ENCODE results near the gene TENT4A.
A peak's percentile ranks its signal among the peaks of the same experiment; 100 is the strongest.

TENT4A gene

DNA sequence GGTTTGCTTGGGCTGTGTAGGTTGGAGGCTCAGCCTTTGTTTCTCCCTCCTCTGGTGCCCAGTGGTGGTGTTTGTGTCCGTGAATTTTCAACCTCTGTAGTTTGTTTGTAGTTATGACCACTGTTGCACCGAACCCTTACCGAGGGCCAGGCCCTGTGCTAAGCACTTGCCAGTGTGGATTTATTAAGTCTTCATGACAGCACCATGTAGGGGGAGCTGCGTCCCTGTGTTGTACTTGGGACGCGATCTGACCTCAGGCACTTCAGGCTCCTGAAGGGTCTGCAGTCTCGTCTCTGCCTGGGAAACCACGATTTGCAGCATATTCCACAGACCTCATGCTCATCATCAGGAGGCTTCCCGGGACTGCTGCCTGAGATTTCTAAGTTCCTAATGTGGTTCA, 12.8 kb downstream of the TENT4A start:
- Histone ChIP-seq H3K27me3 (ENCODE audit: insufficient read depth, low read length, poor library complexity) (no peaks in the 10 kb centered on the region), H2AFZ (ENCODE audit: low read depth, low read length) (no peak overlapping the region), H3K4me1 (ENCODE audit: insufficient read depth, low read length) (peaks cover 76% of the 10 kb centered on the region), H3K4me2 (ENCODE audit: insufficient read depth, low read length) (peak overlapping the region; percentile 16; the same call in 1 of the 2 replicates), H3K9ac (ENCODE audit: low read depth, low read length) (no peak overlapping the region), H3K36me3 (ENCODE audit: insufficient read depth, low read length) (peaks cover 80% of the 10 kb centered on the region), H3K27ac (ENCODE audit: low read length) (no peak overlapping the region), H3K79me2 (ENCODE audit: insufficient read depth, low read length) (peaks cover 100% of the 10 kb centered on the region), H3K4me3 (ENCODE audit: low read depth in 1 of 2, low read length in 2 of 2) (no peak overlapping the region), H3K9me3 (ENCODE audit: insufficient read depth, low read length, severe bottlenecking) (no peaks in the 10 kb centered on the region), H4K20me1 (ENCODE audit: insufficient read depth, low read length) (peaks cover 96% of the 10 kb centered on the region)
- ATAC-seq (ENCODE audit: insufficient read depth, low read depth) (no peak), DNase-seq (no peak)
- TF ChIP-seq, protein P1, sequence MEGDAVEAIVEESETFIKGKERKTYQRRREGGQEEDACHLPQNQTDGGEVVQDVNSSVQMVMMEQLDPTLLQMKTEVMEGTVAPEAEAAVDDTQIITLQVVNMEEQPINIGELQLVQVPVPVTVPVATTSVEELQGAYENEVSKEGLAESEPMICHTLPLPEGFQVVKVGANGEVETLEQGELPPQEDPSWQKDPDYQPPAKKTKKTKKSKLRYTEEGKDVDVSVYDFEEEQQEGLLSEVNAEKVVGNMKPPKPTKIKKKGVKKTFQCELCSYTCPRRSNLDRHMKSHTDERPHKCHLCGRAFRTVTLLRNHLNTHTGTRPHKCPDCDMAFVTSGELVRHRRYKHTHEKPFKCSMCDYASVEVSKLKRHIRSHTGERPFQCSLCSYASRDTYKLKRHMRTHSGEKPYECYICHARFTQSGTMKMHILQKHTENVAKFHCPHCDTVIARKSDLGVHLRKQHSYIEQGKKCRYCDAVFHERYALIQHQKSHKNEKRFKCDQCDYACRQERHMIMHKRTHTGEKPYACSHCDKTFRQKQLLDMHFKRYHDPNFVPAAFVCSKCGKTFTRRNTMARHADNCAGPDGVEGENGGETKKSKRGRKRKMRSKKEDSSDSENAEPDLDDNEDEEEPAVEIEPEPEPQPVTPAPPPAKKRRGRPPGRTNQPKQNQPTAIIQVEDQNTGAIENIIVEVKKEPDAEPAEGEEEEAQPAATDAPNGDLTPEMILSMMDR (IDR thresholded peaks at IDR 0.05; ENCODE audit: borderline replicate concordance, extremely low read depth, low read length, poor library complexity, severe bottlenecking), result no peak
- no peak for TF ChIP-seq EZH2 (IDR thresholded peaks at IDR 0.05; ENCODE audit: borderline replicate concordance, low read depth, low read length, severe bottlenecking)

DNA sequence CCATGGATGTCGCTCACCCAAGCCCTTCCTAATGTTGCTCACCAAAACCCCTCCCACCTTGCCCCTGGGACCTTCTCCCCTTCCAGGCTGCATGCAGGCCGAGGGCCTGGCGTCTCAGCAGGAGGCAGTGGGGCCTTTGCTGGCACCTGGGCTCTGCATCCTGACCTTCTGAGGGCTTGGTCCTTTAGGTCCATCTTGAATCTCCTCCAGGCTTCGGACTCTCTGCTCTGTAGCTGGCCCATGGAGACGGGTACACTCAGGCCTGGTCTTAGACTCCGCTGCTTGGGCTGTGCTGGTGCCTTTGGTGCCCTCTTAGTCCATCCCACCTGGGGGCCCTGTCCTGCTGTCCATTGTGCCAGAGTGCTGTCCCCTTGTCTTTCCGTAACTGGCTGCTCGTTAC, 14.0 kb downstream of the TENT4A start:
- peaks cover 96% of the 10 kb centered on the region for H4K20me1 ChIP-seq (ENCODE audit: insufficient read depth, low read length)
- peak overlapping the region; percentile 18; the same call in 1 of the 2 replicates for H3K9ac ChIP-seq (ENCODE audit: low read depth, low read length)
- peak overlapping the region; percentile 36; the same call in 1 of the 2 replicates for H3K4me2 ChIP-seq (ENCODE audit: insufficient read depth, low read length)
- peaks cover 100% of the 10 kb centered on the region for H3K79me2 ChIP-seq (ENCODE audit: insufficient read depth, low read length)
- no peak overlapping the region for H3K4me3 ChIP-seq (ENCODE audit: low read depth in 1 of 2, low read length in 2 of 2)
- peaks cover 85% of the 10 kb centered on the region for H3K36me3 ChIP-seq (ENCODE audit: insufficient read depth, low read length)
- TF ChIP-seq, protein P1 (IDR thresholded peaks at IDR 0.05; ENCODE audit: borderline replicate concordance, extremely low read depth, low read length, poor library complexity, severe bottlenecking), result no peak
- TF ChIP-seq EZH2 (IDR thresholded peaks at IDR 0.05; ENCODE audit: borderline replicate concordance, low read depth, low read length, severe bottlenecking), result no peak
- no peaks in the 10 kb centered on the region for H3K9me3 ChIP-seq (ENCODE audit: insufficient read depth, low read length, severe bottlenecking)
- ATAC-seq (ENCODE audit: insufficient read depth, low read depth) (no peak), DNase-seq (no peak)
- H3K27me3 ChIP-seq (ENCODE audit: insufficient read depth, low read length, poor library complexity), result no peaks in the 10 kb centered on the region
- H2AFZ ChIP-seq (ENCODE audit: low read depth, low read length), result no peak overlapping the region
- peak overlapping the region; percentile 56 for H3K27ac ChIP-seq (ENCODE audit: low read length)
- H3K4me1 ChIP-seq (ENCODE audit: insufficient read depth, low read length), result peaks cover 65% of the 10 kb centered on the region

DNA sequence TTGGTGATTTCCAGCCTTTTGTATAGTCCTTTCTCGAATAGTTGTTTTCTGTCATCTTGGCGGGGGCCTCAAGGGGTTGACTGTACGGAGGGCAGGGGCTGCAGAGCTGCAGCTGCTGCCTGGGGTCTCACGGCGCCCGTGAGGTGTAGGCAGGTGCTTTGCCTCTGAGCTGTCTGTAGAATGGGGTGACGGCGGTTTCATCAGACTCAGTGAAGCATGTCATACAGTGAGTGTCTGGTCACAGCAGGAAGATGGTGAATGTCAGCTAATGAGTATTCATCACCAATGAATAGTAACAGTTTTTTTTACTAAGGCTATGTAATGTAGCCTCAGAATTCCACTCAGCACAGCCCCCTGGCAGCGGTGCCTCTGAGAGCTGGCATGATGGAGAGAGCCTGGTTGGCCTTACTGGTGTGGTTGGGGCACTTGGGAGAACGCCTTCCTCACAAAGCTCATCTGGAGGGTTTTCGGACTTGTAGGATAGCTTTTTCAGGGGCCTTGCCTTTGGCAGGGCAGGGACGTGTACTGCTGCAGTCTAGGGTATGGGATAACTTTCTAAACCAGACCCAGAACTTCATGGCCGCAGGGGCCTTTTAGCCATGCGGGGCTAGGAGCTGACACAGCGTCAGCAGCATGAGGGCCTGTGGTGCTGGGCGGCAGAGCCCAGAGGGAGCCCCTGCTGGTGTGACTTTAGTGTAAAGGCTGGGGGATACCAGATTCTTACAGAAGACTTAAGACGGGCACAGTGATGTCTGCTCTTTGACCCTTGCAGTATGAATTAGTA, 15.0 kb downstream of the TENT4A start:
- no peak for TF ChIP-seq EZH2 (IDR thresholded peaks at IDR 0.05; ENCODE audit: borderline replicate concordance, low read depth, low read length, severe bottlenecking)
- TF ChIP-seq, protein P1 (IDR thresholded peaks at IDR 0.05; ENCODE audit: borderline replicate concordance, extremely low read depth, low read length, poor library complexity, severe bottlenecking), result no peak
- H4K20me1 ChIP-seq (ENCODE audit: insufficient read depth, low read length), result peaks cover 97% of the 10 kb centered on the region
- H3K4me2 ChIP-seq (ENCODE audit: insufficient read depth, low read length), result peak overlapping the region; percentile 41; the same call in 1 of the 2 replicates
- peaks cover 100% of the 10 kb centered on the region for H3K79me2 ChIP-seq (ENCODE audit: insufficient read depth, low read length)
- peak overlapping the region; percentile 56 for H3K27ac ChIP-seq (ENCODE audit: low read length)
- ATAC-seq (ENCODE audit: insufficient read depth, low read depth) (no peak), DNase-seq (no peak)
- peak overlapping the region; percentile 18; the same call in 1 of the 2 replicates for H3K9ac ChIP-seq (ENCODE audit: low read depth, low read length)
- H2AFZ ChIP-seq (ENCODE audit: low read depth, low read length), result no peak overlapping the region
- peaks cover 87% of the 10 kb centered on the region for H3K36me3 ChIP-seq (ENCODE audit: insufficient read depth, low read length)
- no peaks in the 10 kb centered on the region for H3K9me3 ChIP-seq (ENCODE audit: insufficient read depth, low read length, severe bottlenecking)
- no peak overlapping the region for H3K4me3 ChIP-seq (ENCODE audit: low read depth in 1 of 2, low read length in 2 of 2)
- H3K4me1 ChIP-seq (ENCODE audit: insufficient read depth, low read length), result peaks cover 59% of the 10 kb centered on the region
- no peaks in the 10 kb centered on the region for H3K27me3 ChIP-seq (ENCODE audit: insufficient read depth, low read length, poor library complexity)

Measured in DND-41 (cell line).